Cardiac muscle cell (in vitro differentiated cells and primary cell): Measurements from ENCODE around the gene BFSP1. TPM values are rescaled to one million over a fixed set of nuclear protein-coding genes. Genes with fewer than 3 reads are reported as not detected.

Source experiments
- DNase-seq, 2 donors: peaks; one replicate each; pipeline versions ENCODE4 v3.0.0 to v3.0.0-alpha.2; 2010 to 2017; ENCODE audit warnings: low read depth in 1 of 2, low spot score in 1 of 2
- H3K27ac ChIP-seq: fragments of 200-600 bp; sonication (generic); 2 replicates; pipeline ENCODE4 v1.5.1; 2016
- H3K27me3 ChIP-seq: fragments of 200-600 bp; sonication (generic); 2 replicates; pipeline ENCODE4 v1.6.0; 2016; ENCODE audit warnings: control low read depth
- H3K36me3 ChIP-seq: fragments of 200-600 bp; sonication (generic); 2 replicates; pipeline ENCODE4 v1.5.1; 2016; ENCODE audit warnings: control low read depth
- H3K4me1 ChIP-seq: fragments of 200-600 bp; sonication (generic); 2 replicates; pipeline ENCODE4 v1.8.1; 2017; ENCODE audit warnings: low read depth, mild to moderate bottlenecking, mixed run types
- H3K4me3 ChIP-seq: fragments of 200-600 bp; sonication (generic); 2 replicates; pipeline ENCODE4 v1.5.1; 2016; ENCODE audit warnings: mild to moderate bottlenecking
- H3K9me3 ChIP-seq: fragments of 200-600 bp; sonication (generic); 2 replicates; pipeline ENCODE4 v1.5.1; 2017; ENCODE audit warnings: low read depth, mild to moderate bottlenecking, control low read depth
- polyA plus RNA-seq: library from polyadenylated mRNA; unstranded; fragments of >200 nt; fragmentation: Nextera tagmentation; extraction: Ambion mirVana; gene quantifications from 2 replicates; pipeline ENCODE4 v1.2.1, GENCODE V29; 2016
- total RNA-seq: library from RNA; depleted of rRNA; stranded (reverse); fragments of >200 nt; gene quantifications from 2 replicates; pipeline ENCODE4 v1.2.3, GENCODE V29; 2016
- TF ChIP-seq, protein P1 (sequence below): IDR thresholded peaks from 2 replicates; pipeline ENCODE4 v1.5.1; 2012; ENCODE audit warnings: low read depth, mild to moderate bottlenecking, low read length

BFSP1 gene
- total and polyA plus RNA-seq, 2 experiments from 2014 or later = 5.3 to 7.1 TPM

DNA sequence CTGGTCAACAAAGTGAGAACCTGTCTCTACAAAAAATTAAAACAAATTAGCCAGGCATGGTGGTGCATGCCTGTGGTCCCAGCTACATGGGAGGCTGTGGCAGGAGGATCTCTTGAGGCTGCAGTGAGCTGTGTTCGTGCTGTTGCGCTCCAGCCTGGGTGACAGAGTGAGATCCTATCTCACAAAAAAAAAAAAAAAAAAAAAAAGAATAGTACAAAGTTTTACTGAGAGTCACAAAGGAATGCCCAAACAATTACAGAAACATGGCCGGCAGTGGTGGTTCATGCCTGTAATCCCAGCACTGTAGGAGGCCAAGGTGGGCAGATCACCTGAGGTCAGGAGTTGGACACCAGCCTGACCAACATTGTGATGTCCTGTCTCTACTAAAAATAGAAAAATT, 23.9 kb upstream of the BFSP1 start:
- no peaks in the 10 kb centered on the region for H3K36me3 ChIP-seq
- no peaks in the 10 kb centered on the region for H3K27me3 ChIP-seq
- H3K4me1 ChIP-seq = no peaks in the 10 kb centered on the region
- H3K9me3 ChIP-seq = no peaks in the 10 kb centered on the region
- H3K27ac ChIP-seq = no peak overlapping the region
- no peak overlapping the region for H3K4me3 ChIP-seq
- no peak for DNase-seq
- TF ChIP-seq, protein P1, sequence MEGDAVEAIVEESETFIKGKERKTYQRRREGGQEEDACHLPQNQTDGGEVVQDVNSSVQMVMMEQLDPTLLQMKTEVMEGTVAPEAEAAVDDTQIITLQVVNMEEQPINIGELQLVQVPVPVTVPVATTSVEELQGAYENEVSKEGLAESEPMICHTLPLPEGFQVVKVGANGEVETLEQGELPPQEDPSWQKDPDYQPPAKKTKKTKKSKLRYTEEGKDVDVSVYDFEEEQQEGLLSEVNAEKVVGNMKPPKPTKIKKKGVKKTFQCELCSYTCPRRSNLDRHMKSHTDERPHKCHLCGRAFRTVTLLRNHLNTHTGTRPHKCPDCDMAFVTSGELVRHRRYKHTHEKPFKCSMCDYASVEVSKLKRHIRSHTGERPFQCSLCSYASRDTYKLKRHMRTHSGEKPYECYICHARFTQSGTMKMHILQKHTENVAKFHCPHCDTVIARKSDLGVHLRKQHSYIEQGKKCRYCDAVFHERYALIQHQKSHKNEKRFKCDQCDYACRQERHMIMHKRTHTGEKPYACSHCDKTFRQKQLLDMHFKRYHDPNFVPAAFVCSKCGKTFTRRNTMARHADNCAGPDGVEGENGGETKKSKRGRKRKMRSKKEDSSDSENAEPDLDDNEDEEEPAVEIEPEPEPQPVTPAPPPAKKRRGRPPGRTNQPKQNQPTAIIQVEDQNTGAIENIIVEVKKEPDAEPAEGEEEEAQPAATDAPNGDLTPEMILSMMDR = no peak

DNA sequence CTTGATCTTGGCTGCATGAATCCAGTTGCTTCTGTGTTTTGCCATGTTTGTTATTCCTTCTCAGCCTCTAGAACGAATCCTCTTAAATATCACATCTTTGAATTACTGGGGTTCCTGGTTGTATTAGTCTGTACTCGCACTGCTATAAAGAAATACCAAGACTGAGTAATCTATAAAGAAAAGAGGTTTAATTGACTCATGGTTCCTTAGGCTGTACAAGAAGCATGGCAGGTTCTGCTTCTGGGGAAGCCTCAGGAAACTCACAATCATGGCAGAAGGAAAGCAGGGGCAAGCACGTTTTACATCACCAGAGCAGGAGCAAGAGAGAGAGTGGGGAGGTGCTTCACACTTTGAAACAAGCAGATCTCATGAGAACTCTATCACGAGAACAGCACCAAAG, 18.0 kb upstream of the BFSP1 start:
- no peaks in the 10 kb centered on the region for H3K4me1 ChIP-seq
- H3K9me3 ChIP-seq = no peaks in the 10 kb centered on the region
- DNase-seq = no peak
- H3K4me3 ChIP-seq = no peak overlapping the region
- no peaks in the 10 kb centered on the region for H3K36me3 ChIP-seq
- no peak overlapping the region for H3K27ac ChIP-seq
- TF ChIP-seq, protein P1 = no peak
- H3K27me3 ChIP-seq = no peaks in the 10 kb centered on the region

DNA sequence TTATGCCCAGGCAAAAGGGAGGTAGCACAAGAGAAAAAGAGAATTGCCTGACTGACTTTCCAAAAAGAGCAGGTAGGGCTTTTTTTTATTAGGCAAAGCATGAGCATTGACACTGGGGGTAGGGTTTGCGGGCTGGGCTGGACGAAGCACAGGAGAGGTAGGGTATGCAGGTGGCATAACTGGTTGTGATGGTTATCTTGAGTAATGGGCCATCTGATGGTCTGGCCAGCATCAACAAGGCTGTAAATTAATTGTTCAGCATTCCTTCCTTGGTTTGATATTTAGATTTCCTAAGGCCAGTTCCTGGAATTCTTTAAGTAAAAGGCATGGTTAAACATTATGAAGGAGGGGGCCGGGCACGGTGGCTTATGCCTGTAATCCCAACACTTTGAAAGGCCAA, 13.9 kb upstream of the BFSP1 start:
- no peak overlapping the region for H3K27ac ChIP-seq
- no peaks in the 10 kb centered on the region for H3K9me3 ChIP-seq
- TF ChIP-seq, protein P1 = no peak
- no peak for DNase-seq
- no peaks in the 10 kb centered on the region for H3K27me3 ChIP-seq
- H3K4me3 ChIP-seq = no peak overlapping the region
- no peaks in the 10 kb centered on the region for H3K36me3 ChIP-seq
- no peaks in the 10 kb centered on the region for H3K4me1 ChIP-seq

DNA sequence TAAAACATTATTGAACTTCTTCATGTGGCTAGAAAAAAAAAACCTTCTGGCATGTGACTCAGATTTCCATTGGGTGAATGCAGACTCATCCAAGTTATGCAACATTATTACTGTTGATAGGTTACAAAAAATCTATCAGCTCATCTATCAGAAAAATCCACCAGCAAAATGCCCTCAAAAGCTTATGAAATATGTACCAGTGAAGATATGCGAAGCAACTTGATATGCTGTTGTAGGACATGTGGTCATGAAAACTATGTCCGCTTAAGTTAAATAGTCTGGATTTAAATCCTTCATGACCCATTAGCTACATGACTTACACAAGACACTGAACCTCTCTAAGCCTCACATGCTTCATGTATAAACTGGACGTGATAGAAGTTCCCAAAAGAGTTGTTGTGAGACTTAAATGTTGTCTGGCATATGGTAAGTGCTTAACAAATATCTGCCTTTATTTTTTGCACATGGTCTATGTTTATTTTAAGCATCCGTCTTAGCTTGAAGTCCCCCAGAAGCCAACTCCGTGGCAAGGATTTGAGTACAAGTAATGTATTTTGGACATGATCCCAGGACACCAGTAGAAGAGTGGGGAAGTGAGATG, 12.5 kb upstream of the BFSP1 start:
- TF ChIP-seq, protein P1 = no peak
- no peaks in the 10 kb centered on the region for H3K27me3 ChIP-seq
- H3K27ac ChIP-seq = no peak overlapping the region
- peak in 1 of 2 donors; percentile 60 for DNase-seq
- H3K36me3 ChIP-seq = no peaks in the 10 kb centered on the region
- no peak overlapping the region for H3K4me3 ChIP-seq
- no peaks in the 10 kb centered on the region for H3K9me3 ChIP-seq
- no peaks in the 10 kb centered on the region for H3K4me1 ChIP-seq

DNA sequence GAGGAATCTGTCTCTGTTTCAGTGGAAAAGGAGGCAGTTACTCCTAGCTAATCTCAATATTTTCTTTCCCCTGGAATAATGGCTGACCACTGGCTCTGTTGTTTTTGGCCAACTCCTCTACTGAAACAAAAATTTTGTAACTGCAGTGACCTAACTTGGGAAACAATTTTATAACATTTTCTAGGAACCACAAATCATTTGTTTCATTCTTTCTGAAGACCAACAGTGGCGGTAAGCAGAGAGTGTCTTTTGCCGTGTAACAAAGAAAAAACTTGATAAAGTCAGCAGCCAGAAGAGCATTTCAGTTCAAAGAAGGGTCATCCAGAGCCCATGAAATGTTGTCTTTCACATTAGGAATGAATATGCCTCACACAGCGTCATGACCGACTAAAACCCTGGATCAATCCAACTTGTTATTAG, 11.8 kb upstream of the BFSP1 start:
- TF ChIP-seq, protein P1 = no peak

More for the DNA sequence above, 11.8 kb upstream of the BFSP1 start:
- H3K9me3 ChIP-seq = no peaks in the 10 kb centered on the region
- no peak overlapping the region for H3K4me3 ChIP-seq
- H3K27me3 ChIP-seq = no peaks in the 10 kb centered on the region
- H3K36me3 ChIP-seq = no peaks in the 10 kb centered on the region
- peak in 1 of 2 donors; percentile 88 for DNase-seq
- H3K4me1 ChIP-seq = no peaks in the 10 kb centered on the region
- H3K27ac ChIP-seq = no peak overlapping the region
